ENCODE measurements around the gene PROK2. TPM values are rescaled to one million over a fixed set of nuclear protein-coding genes. Genes with fewer than 3 reads are reported as not detected.

The PROK2 gene, protein sequence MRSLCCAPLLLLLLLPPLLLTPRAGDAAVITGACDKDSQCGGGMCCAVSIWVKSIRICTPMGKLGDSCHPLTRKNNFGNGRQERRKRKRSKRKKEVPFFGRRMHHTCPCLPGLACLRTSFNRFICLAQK
- not detected in 2 replicates for total RNA-seq

DNA sequence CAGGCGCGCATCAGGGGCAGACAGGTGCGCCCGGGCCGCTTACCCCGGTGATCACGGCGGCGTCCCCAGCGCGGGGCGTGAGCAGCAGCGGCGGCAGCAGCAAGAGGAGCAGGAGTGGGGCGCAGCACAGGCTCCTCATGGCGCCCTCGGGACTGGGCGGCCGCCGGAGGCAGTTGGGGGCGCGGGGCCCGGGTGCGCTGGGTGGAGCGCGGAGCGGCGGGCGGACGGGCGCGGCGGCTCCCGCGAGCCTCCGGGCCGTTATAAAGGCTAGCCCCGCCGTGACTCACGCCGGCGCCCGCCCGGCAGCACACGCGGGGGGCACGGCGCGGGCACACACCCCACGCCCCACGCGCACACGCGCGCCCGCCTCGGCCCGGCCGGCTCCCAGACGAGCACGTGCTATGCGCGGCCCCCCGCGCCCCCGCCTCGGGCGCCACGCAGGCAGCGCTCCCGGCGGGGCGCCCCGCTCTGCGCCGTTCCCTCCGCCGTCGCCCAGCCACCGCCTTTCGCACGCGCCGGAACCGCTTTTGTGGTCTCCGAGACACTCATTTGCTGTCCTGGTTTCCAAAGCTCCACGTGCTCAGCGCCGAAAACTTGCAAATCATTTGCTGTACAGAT is at the start of gene PROK2:
TSS of gene PROK2 (minus strand) at position 235 of the 618 bp plus-strand sequence. CDS start at position 139, 96 bp downstream.

DNA sequence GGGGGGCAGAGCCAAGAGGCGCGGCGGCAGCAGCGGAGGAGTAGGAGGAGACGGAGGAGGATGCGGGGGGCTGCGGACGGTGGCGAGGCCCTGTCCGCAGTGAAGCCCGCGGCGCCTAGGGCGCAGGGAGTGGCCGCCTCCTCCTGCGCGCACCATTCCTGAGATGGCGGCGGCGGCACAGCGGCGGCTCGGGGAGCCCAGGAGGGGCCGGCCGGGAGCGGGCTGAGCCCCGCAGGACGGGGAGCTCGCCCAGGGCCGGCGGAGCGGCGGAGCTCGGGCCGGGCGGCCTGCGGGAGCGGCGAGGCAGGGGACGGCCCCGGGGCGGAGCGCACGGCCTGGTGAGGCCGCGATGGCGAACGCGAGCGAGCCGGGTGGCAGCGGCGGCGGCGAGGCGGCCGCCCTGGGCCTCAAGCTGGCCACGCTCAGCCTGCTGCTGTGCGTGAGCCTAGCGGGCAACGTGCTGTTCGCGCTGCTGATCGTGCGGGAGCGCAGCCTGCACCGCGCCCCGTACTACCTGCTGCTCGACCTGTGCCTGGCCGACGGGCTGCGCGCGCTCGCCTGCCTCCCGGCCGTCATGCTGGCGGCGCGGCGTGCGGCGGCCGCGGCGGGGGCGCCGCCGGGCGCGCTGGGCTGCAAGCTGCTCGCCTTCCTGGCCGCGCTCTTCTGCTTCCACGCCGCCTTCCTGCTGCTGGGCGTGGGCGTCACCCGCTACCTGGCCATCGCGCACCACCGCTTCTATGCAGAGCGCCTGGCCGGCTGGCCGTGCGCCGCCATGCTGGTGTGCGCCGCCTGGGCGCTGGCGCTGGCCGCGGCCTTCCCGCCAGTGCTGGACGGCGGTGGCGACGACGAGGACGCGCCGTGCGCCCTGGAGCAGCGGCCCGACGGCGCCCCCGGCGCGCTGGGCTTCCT is 31.0 kb downstream of the PROK2 start, which contains the start of gene GPR27:
TSS of gene GPR27 (plus strand) at position 155 of the 909 bp plus-strand sequence. CDS start at position 350, 195 bp downstream.

DNA sequence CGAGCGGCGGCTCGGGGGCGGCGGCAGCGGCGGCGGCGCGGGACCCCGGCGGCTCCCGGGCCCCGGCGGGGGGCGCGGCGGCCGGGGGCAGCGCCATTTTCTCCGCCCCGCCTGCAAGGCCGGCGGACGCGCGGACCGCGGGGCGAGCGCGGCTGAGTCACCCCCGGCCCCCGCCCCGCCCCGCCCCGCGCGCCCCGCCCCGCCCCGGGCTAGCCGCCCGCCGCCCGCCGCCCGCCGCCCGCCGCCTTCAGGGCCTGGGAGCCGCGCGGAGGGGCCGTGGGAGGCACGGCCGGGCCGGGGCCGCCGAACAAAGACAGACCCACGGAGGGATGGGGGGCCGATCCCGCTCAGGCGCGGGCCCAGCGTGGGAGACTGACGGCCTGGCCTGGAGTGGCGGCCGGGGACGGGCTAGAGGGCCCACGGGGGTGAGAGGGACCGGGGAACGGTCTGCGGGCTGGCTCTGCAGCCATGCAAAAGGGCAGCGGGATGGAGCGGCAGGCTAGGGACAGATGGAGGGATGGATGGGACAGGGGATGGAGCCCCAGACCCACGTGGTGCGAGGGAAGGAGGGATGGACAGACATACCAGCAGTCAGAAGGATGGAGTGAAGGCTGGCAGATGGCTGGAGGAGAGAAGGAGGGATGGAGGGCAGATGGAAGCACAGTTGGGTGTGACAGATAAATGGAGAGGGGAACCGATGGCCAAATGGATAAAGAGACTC is 59.5 kb downstream of the PROK2 start, which contains the start of gene EIF4E3:
TSS of gene EIF4E3 (minus strand) at position 132 of the 721 bp plus-strand sequence. CDS start at position 97, 35 bp downstream.

Other genes starting within 250 kb of the PROK2 start
- gene FOXP1, start 201.4 kb downstream of the PROK2 start, total RNA-seq: 28.7 and 30.3 TPM in 2 replicates
- gene EIF4E3, start 59.7 kb downstream of the PROK2 start, total RNA-seq: 2.8 and 3.7 TPM in 2 replicates
- gene GPR27, start 31.3 kb downstream of the PROK2 start, total RNA-seq: not detected in 2 replicates

All from mammary microvascular endothelial cell (primary cell).